Astrocyte of the hippocampus (primary cell): Measurements from ENCODE around the gene PARD3B.
A peak's percentile ranks its signal among the peaks of the same experiment; 100 is the strongest.

ENCODE experiments used
- DNase-seq: peaks from one replicate; pipeline ENCODE4 v3.0.0; 2011; ENCODE audit warnings: low read depth, low spot score

The PARD3B gene

GRCh38 chr2:205323929-205324328 lies 778.7 kb downstream of the PARD3B start:
- no peak for DNase-seq

GRCh38 chr2:205324355-205324754 lies 779.1 kb downstream of the PARD3B start:
- DNase-seq, result no peak

- no peak for DNase-seq
Measured at GRCh38 chr2:205333351-205333750, 788.1 kb downstream of the PARD3B start.

GRCh38 chr2:205337274-205337673 lies 792.0 kb downstream of the PARD3B start:
- DNase-seq, result no peak

- no peak for DNase-seq
Measured at GRCh38 chr2:205338156-205338555, 792.9 kb downstream of the PARD3B start.

GRCh38 chr2:205343103-205343502 lies 797.8 kb downstream of the PARD3B start:
- no peak for DNase-seq

GRCh38 chr2:205346649-205347048 lies 801.4 kb downstream of the PARD3B start:
- DNase-seq, result no peak

GRCh38 chr2:205347899-205348298 lies 802.6 kb downstream of the PARD3B start:
- DNase-seq, result no peak

- DNase-seq, result no peak
Measured at GRCh38 chr2:205352094-205352493, 806.8 kb downstream of the PARD3B start.

GRCh38 chr2:205352593-205352992 lies 807.3 kb downstream of the PARD3B start:
- DNase-seq, result peak; percentile 30

GRCh38 chr2:205357732-205358131 lies 812.5 kb downstream of the PARD3B start:
- no peak for DNase-seq

- peak; percentile 37 for DNase-seq
Measured at GRCh38 chr2:205358351-205358815, 813.1 kb downstream of the PARD3B start.

- DNase-seq, result no peak
Measured at GRCh38 chr2:205361272-205361671, 816.0 kb downstream of the PARD3B start.

- DNase-seq, result no peak
Measured at GRCh38 chr2:205361970-205362369, 816.7 kb downstream of the PARD3B start.

- DNase-seq, result no peak
Measured at GRCh38 chr2:205364261-205364660, 819.0 kb downstream of the PARD3B start.

- DNase-seq, result no peak
Measured at GRCh38 chr2:205366336-205367060, 821.2 kb downstream of the PARD3B start.

- DNase-seq, result peak; percentile 32
Measured at GRCh38 chr2:205367331-205367935, 822.2 kb downstream of the PARD3B start.

- DNase-seq, result no peak
Measured at GRCh38 chr2:205369813-205370212, 824.5 kb downstream of the PARD3B start.

GRCh38 chr2:205370726-205371125 lies 825.5 kb downstream of the PARD3B start:
- DNase-seq, result no peak

GRCh38 chr2:205372141-205372540 lies 826.9 kb downstream of the PARD3B start:
- DNase-seq, result peak; percentile 81

- no peak for DNase-seq
Measured at GRCh38 chr2:205375461-205376448, 830.5 kb downstream of the PARD3B start.

GRCh38 chr2:205377324-205377723 lies 832.0 kb downstream of the PARD3B start:
- no peak for DNase-seq
